GM13977 (cell line): ENCODE results near the gene RC3H1.
A peak's percentile ranks its signal among the peaks of the same experiment; 100 is the strongest.

Source experiments
- DNase-seq: peaks from one replicate; pipeline ENCODE4 v3.0.0; 2012; ENCODE audit warnings: low spot score
- in situ Hi-C: fragments of 300-500 bp; cut with MboI; formaldehyde crosslinking; loops from one replicate; pipeline ENCODE4 v1.12.0; 2022; ENCODE audit warnings: low sequenced_read_pairs, low pct_unique_long_range_greater_than_20kb, mixed read lengths, inconsistent platforms; ENCODE audit not compliant: unreplicated experiment
- TF ChIP-seq, protein P1 (sequence below): IDR thresholded peaks from 2 replicates; pipeline ENCODE4 v1.5.1; 2012; ENCODE audit warnings: mild to moderate bottlenecking, control low read depth; ENCODE audit not compliant: insufficient read depth; ENCODE audit errors: extremely low read depth, missing control alignments

Gene RC3H1

DNA sequence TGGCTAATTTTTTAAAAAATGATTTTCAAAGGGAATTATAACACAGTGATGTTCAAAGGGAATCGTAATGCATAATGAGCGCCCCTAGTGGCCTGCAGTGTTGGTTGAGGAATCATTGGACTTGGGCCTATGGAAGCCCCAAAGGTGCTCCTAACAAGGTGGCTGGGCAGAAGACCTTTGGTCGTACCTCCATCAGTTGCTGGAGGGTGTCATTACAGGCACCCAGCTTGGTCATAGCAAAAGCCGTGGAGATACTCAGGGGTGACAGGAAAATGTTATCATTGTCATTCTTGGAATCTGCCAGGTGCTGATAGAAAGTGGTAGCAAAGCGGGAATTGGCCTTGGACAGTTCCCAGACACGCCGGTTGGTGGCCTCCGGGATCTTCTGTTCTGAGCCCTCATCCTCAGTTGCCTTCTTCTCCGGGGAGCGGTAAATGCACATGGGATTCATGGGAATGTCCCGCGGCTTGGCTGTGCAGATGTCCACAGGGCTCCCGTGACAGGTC is 107.7 kb downstream of the RC3H1 start:
- in situ Hi-C loops: no loop called here
- TF ChIP-seq, protein P1, sequence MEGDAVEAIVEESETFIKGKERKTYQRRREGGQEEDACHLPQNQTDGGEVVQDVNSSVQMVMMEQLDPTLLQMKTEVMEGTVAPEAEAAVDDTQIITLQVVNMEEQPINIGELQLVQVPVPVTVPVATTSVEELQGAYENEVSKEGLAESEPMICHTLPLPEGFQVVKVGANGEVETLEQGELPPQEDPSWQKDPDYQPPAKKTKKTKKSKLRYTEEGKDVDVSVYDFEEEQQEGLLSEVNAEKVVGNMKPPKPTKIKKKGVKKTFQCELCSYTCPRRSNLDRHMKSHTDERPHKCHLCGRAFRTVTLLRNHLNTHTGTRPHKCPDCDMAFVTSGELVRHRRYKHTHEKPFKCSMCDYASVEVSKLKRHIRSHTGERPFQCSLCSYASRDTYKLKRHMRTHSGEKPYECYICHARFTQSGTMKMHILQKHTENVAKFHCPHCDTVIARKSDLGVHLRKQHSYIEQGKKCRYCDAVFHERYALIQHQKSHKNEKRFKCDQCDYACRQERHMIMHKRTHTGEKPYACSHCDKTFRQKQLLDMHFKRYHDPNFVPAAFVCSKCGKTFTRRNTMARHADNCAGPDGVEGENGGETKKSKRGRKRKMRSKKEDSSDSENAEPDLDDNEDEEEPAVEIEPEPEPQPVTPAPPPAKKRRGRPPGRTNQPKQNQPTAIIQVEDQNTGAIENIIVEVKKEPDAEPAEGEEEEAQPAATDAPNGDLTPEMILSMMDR: peak; percentile 79
- DNase-seq: peak; percentile 51

DNA sequence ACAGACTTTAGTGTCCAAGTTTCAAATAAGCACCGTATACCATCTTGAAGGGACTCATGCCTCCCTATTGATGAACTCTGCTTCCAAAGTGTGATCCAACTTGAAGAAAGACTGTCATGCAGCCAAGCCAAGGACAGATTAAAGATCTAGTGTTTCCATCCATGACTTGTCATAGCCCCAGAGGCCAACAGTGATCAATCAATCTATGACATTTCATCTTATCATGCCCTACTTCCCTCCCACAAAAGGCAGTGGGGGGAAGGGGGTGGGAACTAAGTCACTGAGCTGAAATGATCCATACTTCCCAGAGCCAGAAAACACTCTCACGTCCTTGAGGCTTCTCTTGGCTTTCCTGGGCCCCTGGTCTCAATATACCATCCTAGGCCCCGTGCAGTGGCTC is 109.0 kb downstream of the RC3H1 start:
- TF ChIP-seq, protein P1: no peak
- in situ Hi-C loops: no loop called here
- DNase-seq: no peak

GRCh38 chr1:173903827-173904531 is 118.2 kb downstream of the RC3H1 start:
- DNase-seq: no peak
- in situ Hi-C loops: no loop called here
- TF ChIP-seq, protein P1: no peak

DNA sequence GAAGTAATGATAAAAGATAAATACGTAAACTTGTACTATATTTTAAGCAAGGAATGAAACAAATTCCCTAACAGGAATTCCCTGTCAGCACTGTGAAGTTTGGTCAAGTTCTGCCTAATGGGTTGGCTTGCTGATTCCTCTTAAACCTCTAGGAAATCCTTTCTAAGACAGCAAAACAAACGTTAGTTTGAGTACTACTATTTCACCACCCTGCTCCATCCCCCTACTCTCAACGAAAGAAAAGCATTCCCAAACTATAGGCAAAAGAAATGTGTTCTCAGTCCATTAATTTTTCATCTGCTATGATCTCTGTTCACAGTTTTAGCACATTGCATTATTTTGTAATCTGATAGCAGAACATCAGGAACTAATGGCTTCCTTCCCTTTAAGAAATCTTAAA is 121.2 kb downstream of the RC3H1 start:
- no peak for DNase-seq
- in situ Hi-C loops: no loop called here
- TF ChIP-seq, protein P1: no peak

DNA sequence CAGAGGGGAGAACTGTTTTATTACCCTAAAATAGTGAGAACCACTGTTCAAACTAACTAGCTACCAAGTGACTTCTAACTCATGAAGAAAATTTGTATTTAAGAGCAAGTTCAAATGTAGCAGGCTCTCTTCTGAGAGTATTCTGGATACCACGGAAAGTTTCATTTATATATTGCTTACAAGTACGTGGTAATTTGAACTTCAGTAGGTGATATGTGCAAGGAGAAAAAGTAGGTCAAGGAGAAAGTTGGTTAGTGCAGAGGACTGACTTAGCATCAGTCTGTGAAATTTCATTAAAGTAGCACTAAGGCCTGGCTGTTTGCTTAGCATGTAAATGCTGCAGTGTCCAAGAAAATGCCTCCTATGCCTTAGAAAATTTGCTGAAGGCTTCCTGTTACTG is 121.7 kb downstream of the RC3H1 start:
- TF ChIP-seq, protein P1: no peak
- in situ Hi-C loops: no loop called here
- no peak for DNase-seq

DNA sequence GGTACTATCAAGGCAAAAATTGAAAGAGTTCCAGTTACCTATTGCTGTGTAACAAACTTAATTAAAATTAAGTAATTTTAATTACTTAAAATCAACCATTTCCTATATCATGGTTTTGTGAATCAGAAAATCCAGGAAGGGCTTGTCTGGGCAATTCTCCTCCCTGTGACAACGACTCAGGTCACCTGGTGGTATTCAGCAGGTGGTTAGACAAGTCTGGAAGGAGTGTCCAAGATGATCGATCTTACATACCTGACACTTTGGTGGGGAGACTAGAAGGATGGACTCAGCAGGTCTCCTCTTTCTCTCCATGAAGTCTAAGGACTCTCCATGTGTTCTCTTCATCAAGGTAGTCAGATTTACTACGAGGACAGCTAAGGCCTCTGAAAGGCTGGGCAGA is 128.0 kb downstream of the RC3H1 start:
- in situ Hi-C loops: no loop called here
- DNase-seq: no peak
- TF ChIP-seq, protein P1: no peak
